Tibial nerve (tissue), 3 donors: ENCODE results near the gene KRT2.

ENCODE experiments used
- CTCF ChIP-seq, 5 experiments: fragments of 200-600 bp in 3 of 5; fragments of 450-650 bp in 2 of 5; sonication (generic) in 3 of 5; IDR thresholded peaks; one replicate each; pipeline ENCODE4 v1.5.1; 2016 to 2019; ENCODE audit warnings: antibody characterized with exemption in 5 of 5, mild to moderate bottlenecking in 3 of 5, moderate library complexity in 2 of 5
- POLR2A ChIP-seq, 2 donors: fragments of 450-650 bp; IDR thresholded peaks; one replicate each; pipeline ENCODE4 v1.6.1; 2017; ENCODE audit warnings: antibody characterized with exemption in 2 of 2, mild to moderate bottlenecking in 2 of 2, moderate library complexity in 2 of 2

- no peak for TF ChIP-seq CTCF (IDR thresholded peaks at IDR 0.05)
- TF ChIP-seq POLR2A (IDR thresholded peaks at IDR 0.05): no peak
Observed at GRCh38 chr12:52681526-52682380, 29.7 kb upstream of the KRT2 start.
